Activated CD4-positive, CD25-positive, alpha-beta regulatory T cell treated with anti-CD3 and anti-CD28 coated beads, Interleukin-2, amount 50 U/mL, for 72 hours (primary cell): ENCODE data around the gene GLT6D1.
"Not testable (repeated sequence)": the region's sequence is repeated elsewhere in the genome, so short reads cannot be mapped to it uniquely, and the experiment has no call there.

Experiments
- DNase-seq: peaks from one replicate; pipeline ENCODE4 v3.0.0; 2021

The GLT6D1 gene

DNA sequence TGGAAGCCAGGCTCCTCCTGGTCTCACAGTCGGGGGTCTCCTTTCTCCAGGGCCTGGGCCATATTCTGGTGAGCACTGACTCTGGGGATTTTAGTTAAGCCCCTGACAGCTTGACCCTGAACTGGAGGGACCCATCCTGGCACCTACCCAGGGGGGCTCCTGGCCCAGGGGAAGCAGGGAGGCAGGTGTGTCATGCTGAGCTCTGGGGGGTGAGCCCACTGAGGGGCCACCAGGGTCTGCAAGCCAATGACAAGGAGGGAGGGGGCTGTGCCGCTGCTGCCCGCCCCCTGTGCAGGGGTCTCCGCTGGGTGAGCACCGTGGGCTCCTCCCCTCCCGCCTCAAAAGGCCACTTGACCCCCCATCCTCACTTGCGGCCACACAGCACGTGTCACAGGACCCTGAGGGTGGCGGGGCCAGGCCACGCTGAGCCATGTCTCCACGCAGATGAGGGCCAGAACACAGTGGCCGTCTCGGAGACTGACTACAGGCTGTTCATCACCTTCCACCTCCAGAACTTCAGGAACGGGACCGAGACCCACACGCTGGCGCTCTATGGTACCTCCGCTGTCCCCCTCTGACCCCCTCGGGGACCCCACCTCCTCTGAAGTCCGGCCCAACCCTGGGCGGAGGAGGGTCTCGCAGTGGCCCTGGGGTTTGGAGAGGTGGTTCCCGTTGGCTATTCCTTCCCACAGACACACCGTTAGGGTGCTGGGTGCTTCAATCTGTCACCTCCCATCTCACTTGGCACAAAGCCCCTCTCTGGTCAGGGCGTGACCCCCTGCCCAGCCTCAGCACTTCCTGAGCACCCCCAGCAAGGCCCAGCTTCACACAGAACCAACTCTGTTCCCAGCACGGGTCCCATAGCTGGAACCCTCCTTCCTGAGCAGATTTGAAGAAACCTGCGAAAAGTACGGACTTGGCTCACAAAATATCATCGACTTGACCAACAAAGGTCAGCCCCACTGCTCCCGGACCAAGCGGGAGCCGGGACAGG, 25.8 kb upstream of the GLT6D1 start:
- no peak for DNase-seq

- DNase-seq: no peak
Measured at GRCh38 chr9:135664266-135664665, 24.9 kb upstream of the GLT6D1 start.

GRCh38 chr9:135663857-135664256, 24.5 kb upstream of the GLT6D1 start:
- DNase-seq: no peak

GRCh38 chr9:135663451-135663770, 24.1 kb upstream of the GLT6D1 start:
- no peak for DNase-seq

DNA sequence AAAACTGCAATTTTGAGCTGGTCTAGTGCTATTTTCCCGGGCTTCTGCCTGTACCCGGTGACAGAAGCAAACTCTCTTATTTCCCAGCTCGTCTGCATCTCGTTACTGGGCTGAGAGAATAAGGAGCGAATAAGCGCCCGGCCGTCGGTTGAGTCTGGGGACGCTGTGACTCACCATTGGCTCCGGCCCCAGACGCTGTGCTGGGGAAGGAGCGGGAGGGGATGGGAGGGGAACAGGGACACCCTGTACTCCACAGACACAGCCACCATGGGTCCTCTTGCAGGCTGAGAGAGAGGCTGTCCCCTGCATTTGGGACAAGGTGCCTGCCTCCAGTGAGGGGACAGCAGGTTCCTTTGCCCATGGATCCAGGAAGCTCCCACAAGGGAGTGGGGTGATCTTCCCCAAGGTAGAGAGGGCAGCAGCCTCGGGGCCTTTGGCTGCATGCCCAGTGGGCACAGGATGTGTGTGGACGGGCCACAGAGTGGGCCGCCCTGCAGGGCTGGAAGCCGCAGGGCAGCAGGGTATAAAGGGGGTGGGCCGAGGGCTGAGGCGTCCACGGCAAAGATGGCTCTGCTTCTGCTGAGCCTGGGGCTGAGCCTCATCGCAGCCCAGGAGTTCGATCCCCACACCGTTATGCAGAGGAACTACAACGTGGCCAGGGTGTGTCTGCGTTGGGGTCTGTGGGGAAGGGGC, 23.6 kb upstream of the GLT6D1 start, which contains the start of gene LCN9:
LCN9 (plus strand) TSS at position 552 of the 693 bp plus-strand sequence; CDS start at position 565, 13 bp downstream.
- DNase-seq: no peak

DNA sequence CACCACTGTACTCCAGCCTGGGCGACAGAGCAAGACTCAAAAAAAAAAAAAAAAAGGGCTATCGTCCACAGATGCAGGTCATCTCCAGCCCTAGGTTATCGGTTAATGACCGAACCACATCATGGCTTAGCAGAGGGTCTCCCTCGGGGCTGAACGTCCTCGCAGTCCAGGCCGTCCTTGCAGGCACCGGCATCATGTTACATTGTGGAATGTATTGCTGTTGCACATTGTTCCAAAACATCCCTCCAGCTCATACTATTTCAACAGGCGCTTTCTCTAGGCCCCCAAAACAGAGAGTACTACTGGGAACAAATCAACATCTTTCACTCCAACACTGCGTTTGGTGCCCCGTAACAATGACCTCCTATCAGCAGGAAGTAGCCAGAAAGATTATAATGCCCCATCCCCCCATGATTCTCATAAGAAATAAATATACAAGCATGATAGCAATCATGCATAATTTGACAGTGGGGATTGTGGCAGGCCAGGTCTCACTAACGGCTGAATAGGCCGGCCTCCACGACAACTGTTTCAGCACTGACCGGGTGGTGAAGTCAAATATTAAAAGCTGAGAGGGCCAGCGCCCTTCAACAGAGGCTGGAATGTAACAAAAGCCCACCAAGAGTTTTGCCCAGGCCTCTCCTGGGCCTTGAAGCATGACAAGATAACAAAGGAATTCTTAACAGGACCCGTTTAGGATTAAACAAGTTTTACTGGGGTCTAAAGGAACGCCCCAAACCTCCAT, 22.6 kb upstream of the GLT6D1 start:
- no peak for DNase-seq

DNA sequence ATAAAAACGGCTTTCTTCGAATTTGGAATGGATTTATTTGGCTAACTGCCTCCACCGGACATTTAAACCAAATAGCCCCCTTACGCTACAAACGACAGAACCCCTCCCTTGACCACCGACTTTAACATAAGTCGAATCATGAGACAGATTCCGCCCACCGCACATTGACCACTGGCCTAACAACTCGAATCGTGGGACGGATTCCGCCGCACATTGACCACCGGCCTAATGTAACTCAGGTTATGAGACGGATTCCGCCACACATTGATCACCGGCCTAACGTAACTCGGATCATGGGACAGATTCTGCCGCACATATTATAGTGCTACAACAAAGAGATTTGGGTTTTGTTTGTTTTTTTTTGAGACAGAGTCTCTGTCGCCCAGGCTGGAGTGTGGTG, 21.1 kb upstream of the GLT6D1 start:
- DNase-seq: no peak

DNA sequence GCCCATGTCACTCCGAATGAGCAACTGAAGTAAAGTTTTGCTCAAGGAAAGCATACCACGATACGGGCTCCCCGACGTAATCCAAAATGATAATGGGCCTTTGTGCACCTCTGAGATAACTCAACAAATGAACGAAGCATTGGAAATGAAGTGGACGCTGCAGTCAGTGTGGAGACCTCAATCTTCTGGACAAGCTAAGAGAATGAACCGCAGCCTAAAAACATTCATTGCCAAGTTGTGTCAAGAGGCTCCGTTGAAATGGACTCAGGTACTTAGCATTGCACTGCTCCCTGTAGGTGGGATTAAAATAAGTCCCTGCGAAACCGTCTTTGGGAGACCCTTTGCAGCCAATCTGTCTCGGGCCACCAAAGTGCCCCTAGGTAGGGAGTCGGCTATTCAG, 19.9 kb upstream of the GLT6D1 start:
- no peak for DNase-seq

GRCh38 chr9:135657416-135657815, 18.1 kb upstream of the GLT6D1 start:
- DNase-seq: no peak

GRCh38 chr9:135655317-135655716, 16.0 kb upstream of the GLT6D1 start:
- DNase-seq: no peak

DNA sequence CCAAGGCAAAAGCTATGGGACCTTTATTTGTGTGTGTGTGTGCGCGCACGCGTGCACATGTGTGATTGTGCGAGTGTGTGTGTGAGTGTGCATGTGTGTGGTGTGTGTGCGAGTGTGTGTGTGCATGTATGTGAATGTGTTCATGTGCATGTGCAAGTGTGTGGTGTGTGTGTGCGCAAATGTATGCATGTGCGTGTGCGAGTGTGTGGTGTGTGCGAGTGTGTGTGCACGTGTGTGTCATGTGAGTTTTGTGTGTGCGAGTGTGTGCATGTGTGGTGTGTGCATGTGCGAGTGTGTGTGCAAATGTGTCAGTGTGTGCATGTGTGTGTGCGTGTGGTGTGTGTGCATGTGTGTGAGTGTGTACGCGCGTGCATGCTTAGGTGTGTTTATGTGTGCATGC, 11.1 kb upstream of the GLT6D1 start:
- no peak for DNase-seq

- DNase-seq: no peak
Measured at GRCh38 chr9:135649508-135649907, 10.2 kb upstream of the GLT6D1 start.

DNA sequence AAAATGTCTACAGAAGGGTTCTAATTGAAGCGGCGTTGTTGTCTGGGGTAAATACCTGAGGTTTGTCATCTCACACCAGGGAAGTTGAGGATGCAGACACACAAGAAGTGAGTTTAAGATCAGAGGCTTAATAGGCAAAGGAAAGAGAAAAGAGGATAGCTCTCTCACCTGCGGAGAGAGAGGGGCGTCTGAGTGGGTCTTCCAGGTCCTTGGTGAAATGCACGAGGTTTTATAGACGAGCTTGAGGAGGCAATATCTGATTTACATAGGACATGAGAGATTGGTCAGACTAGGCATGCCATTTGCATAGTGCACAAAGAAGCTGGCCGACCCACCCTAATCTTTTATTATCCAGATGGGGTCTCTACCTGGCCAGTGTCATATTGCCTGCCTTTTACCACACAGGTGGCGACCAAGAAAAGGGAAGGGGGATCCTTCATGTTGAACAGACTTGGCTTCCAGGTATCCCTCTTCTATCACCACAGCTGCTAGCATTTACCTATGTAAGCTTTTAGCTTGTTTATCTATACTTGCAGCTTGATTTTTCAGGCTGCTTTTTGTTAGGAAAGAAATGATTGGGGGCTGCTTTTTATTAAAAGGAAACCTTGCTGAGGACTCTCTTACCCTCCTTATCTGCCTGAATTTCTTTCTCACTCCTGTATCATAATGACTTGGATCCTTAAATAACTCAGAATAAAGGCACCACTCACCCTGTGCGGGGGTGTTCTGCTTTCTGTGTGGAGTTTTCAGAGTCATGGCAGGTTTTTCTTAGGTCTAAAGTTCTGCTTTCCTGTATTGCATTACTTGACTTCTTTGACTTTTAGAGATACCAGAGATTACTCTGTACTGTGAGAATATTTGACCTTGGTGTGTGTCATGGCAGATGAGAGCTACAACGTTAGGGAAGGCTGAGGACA, 9.4 kb upstream of the GLT6D1 start:
- DNase-seq: no peak

DNA sequence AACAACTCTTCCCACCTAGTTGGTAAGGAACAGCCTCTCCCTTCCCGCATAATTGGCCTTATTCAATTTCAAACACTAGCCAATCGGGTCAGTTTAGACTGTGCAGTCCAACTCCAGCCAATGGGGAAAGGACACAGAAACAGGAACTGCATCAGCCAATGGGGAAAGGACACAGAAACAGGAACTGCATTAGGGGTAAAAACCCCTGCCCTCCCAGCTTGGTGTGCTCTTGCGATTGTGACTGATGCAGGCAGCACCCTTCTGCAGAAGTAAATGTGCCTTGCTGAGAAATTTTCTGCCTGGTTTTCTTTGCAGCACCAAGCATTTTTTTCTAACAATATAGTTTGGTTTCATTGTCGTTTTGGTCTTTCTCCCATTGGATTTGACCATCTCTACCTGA, 8.5 kb upstream of the GLT6D1 start:
- no peak for DNase-seq

DNA sequence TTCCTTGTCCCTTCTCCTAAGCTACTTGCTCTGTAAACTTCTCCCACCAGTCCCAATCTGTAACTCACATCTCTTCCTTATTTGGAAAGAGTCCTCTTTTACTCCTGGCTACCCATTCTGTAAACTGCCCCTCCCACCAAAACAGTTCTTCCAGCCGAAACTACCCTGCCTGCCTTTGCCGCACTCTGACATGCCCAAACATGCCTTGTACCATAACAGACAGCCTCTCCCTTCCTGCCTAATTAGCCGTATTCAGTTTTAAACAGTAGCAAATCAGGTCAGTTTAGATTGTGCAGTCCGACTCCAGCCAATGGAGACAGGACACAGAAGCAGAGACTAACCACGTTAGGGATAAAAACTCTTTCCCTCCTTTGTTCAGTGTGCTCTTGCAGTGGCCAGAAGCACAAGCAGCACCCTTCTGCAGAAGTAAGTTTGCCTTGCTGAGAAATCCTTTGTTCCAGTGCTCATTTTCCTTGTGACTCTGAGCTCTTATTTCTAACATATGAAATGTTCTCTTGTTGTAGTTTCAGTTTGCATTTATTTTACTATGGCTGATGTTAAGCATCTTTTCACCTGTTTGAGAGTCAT, 5.4 kb upstream of the GLT6D1 start:
- DNase-seq: no peak

- no peak for DNase-seq
Measured at GRCh38 chr9:135641745-135642144, 2.4 kb upstream of the GLT6D1 start.

DNA sequence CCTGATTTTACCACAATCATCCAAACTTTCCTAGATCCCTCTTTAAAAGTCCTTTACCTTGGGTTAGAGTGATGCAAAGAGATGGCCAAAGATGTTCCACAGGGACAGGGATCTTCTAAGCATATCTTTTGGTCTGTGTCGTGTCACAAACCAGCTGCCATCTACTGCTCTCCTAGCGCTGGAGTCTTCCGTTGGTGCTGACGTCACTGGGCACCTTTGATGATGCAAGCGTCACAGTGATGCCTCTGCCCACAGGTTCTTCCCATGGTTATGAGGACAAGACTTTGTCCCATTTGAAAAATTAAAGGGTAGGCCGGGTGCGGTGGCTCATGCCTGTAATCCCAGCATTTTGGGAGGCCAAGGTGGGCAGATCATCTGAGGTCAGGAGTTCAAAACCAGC, 1.7 kb upstream of the GLT6D1 start:
- no peak for DNase-seq

GRCh38 chr9:135636930-135637530, 2.3 kb downstream of the GLT6D1 start:
- not testable (repeated sequence) for DNase-seq

GRCh38 chr9:135632841-135633240, 6.5 kb downstream of the GLT6D1 start:
- no peak for DNase-seq

DNA sequence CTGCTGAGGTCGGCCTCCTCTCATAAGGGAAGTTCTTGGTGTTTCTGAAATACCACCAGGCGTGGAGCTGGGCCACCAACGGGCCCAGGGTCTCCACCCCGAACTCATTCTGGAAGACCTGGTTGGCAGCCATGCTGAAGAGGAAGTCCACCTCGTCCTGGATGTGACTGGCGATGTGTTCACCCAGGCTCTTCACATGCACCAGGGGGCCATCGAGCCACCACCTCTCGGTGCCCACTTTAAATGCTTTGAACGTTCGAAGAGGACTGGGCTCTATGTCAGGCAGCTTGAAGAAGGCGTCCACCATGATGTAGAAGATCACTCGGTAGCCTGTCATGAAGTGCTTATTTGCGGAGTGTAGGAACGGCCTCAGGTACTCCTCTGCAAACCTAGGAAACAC, 15.1 kb downstream of the GLT6D1 start:
- no peak for DNase-seq

GRCh38 chr9:135622415-135623020, 16.8 kb downstream of the GLT6D1 start:
- no peak for DNase-seq
